H1 (cell line): Measurements from ENCODE around the gene HNF4A. TPM values are rescaled to one million over a fixed set of nuclear protein-coding genes. Genes with fewer than 3 reads are reported as not detected.

Experiments used
- CTCF ChIA-PET: fragments of 300-600 bp; sonication (Branson Sonifier 250); formaldehyde crosslinking; loops from one replicate; lab custom pipeline; 2021; ENCODE audit not compliant: partially characterized antibody; lab: Charles Lee
- POLR2A ChIA-PET: fragments of 300-600 bp; sonication (Branson Sonifier 250); formaldehyde crosslinking; loops from one replicate; lab custom pipeline; 2021; ENCODE audit warnings: inconsistent platforms; ENCODE audit not compliant: partially characterized antibody; lab: Charles Lee
- DNase-seq, 2 experiments: peaks; one replicate each; pipeline versions ENCODE4 v3.0.0 to v3.0.0-alpha.2; 2010 to 2022; ENCODE audit warnings: low spot score in 2 of 2, low read depth in 1 of 2, mixed read lengths in 1 of 2
- FAIRE-seq: peaks from 2 replicates; lab custom pipeline; 2011; peaks lifted over from hg19 to GRCh38; lab: Jason Lieb, UNC
- H2AFZ ChIP-seq: 2 replicates; pipeline ENCODE4 v1.8.1; 2012; ENCODE audit warnings: low read length, inconsistent platforms
- H2AK5ac ChIP-seq: 2 replicates; pipeline ENCODE4 v1.6.1; 2013; ENCODE audit warnings: low read depth, low read length
- H2BK120ac ChIP-seq: replicated peaks from 2 replicates; pipeline ENCODE3; 2013; ENCODE audit warnings: low read depth, low read length, inconsistent platforms
- H2BK12ac ChIP-seq: 2 replicates; pipeline ENCODE4 v1.6.1; 2013; ENCODE audit warnings: low read depth, low read length
- H2BK15ac ChIP-seq: 2 replicates; pipeline ENCODE4 v1.6.1; 2013; ENCODE audit warnings: low read length
- H2BK20ac ChIP-seq: 2 replicates; pipeline ENCODE4 v1.6.1; 2013; ENCODE audit warnings: low read length
- H2BK5ac ChIP-seq: 2 replicates; pipeline ENCODE4 v1.6.1; 2013; ENCODE audit warnings: low read depth, low read length
- H3K14ac ChIP-seq: 2 replicates; pipeline ENCODE4 v1.6.1; 2013; ENCODE audit warnings: inconsistent platforms; ENCODE audit not compliant: insufficient read length
- H3K18ac ChIP-seq: 2 replicates; pipeline ENCODE4 v1.6.1; 2013; ENCODE audit warnings: low read length; ENCODE audit errors: extremely low read depth
- H3K23ac ChIP-seq: 2 replicates; pipeline ENCODE4 v1.6.1; 2013; ENCODE audit warnings: inconsistent platforms; ENCODE audit not compliant: insufficient read length
- H3K23me2 ChIP-seq: 2 replicates; pipeline ENCODE4 v1.6.1; 2013; ENCODE audit warnings: low read depth, low read length
- H3K27ac ChIP-seq: 2 replicates; pipeline ENCODE4 v1.6.1; 2011; ENCODE audit warnings: low read depth, low read length, inconsistent platforms
- H3K27me3 ChIP-seq, 4 experiments: replicated peaks in 1 of 4; 1 replicate in 1 of 4; 2 replicates in 3 of 4; pipeline versions ENCODE4 v1.6.1 to v1.8.1; 2011 to 2013; ENCODE audit warnings: low read length in 3 of 4, mild to moderate bottlenecking in 3 of 4, inconsistent platforms in 2 of 4, mixed read lengths in 2 of 4, moderate library complexity in 1 of 4; ENCODE audit not compliant: control insufficient read depth in 3 of 4, insufficient read depth in 3 of 4; ENCODE audit errors: extremely low read depth in 1 of 4
- H3K36me3 ChIP-seq, 4 experiments: 2 replicates each; pipeline versions ENCODE4 v1.6.1 to v1.8.1; 2011 to 2013; ENCODE audit warnings: mild to moderate bottlenecking in 4 of 4, low read length in 3 of 4, moderate library complexity in 2 of 4, control low read depth in 1 of 4, inconsistent platforms in 1 of 4; ENCODE audit not compliant: insufficient read depth in 4 of 4, control insufficient read depth in 2 of 4
- H3K4ac ChIP-seq: replicated peaks from 2 replicates; pipeline ENCODE3; 2013; ENCODE audit warnings: low read length, low read depth, mixed read lengths, inconsistent platforms; ENCODE audit not compliant: insufficient read length
- H3K4me1 ChIP-seq, 4 experiments: replicated peaks in 1 of 4; 1 replicate in 1 of 4; 2 replicates in 3 of 4; pipeline versions ENCODE4 v1.6.1 to v1.8.1; 2011 to 2013; ENCODE audit warnings: low read length in 3 of 4, inconsistent platforms in 2 of 4, mixed read lengths in 1 of 4; ENCODE audit not compliant: insufficient read depth in 4 of 4, control insufficient read depth in 3 of 4
- H3K4me2 ChIP-seq, 2 experiments: 2 replicates each; pipeline versions ENCODE4 v1.6.1 to v1.8.1; 2011 to 2013; ENCODE audit warnings: low read depth in 2 of 2, low read length in 2 of 2, control low read depth in 1 of 2, inconsistent platforms in 1 of 2, mild to moderate bottlenecking in 1 of 2; ENCODE audit not compliant: insufficient read depth in 1 of 2
- H3K4me3 ChIP-seq, 4 experiments: fragments of 200-600, 300-600 bp in 1 of 4; sonication (generic), shearing (Covaris generic), sonication (Bioruptor Twin) in 1 of 4; 2 replicates each; pipeline versions ENCODE4 v1.5.1 to v1.8.1; 2011 to 2016; ENCODE audit warnings: low read length in 4 of 4, low read depth in 3 of 4, control low read depth in 2 of 4, inconsistent platforms in 2 of 4, mild to moderate bottlenecking in 2 of 4, mixed read lengths in 1 of 4, moderate library complexity in 1 of 4; ENCODE audit not compliant: insufficient read depth in 2 of 4; ENCODE audit errors: extremely low read depth in 1 of 4
- H3K56ac ChIP-seq: replicated peaks from 2 replicates; pipeline ENCODE3; 2013; ENCODE audit warnings: low read depth, mild to moderate bottlenecking, mixed read lengths, low read length, inconsistent platforms; ENCODE audit not compliant: insufficient read length
- H3K79me1 ChIP-seq: 2 replicates; pipeline ENCODE4 v1.6.1; 2013; ENCODE audit warnings: low read depth, low read length, control low read depth
- H3K79me2 ChIP-seq, 2 experiments: 2 replicates each; pipeline versions ENCODE4 v1.6.1 to v1.8.1; 2012 to 2013; ENCODE audit warnings: low read length in 2 of 2, mild to moderate bottlenecking in 2 of 2, inconsistent platforms in 1 of 2; ENCODE audit not compliant: insufficient read depth in 2 of 2, control insufficient read depth in 1 of 2
- H3K9ac ChIP-seq, 4 experiments: replicated peaks in 1 of 4; 1 replicate in 1 of 4; 2 replicates in 3 of 4; pipeline versions ENCODE4 v1.6.1 to v1.8.1; 2011 to 2013; ENCODE audit warnings: low read depth in 3 of 4, low read length in 3 of 4, control low read depth in 2 of 4, mild to moderate bottlenecking in 2 of 4, moderate library complexity in 2 of 4, inconsistent platforms in 1 of 4; ENCODE audit errors: extremely low read depth in 1 of 4
- H3K9me3 ChIP-seq, 2 experiments: 2 replicates each; pipeline versions ENCODE4 v1.6.1 to v1.8.1; 2012 to 2013; ENCODE audit warnings: mild to moderate bottlenecking in 2 of 2, moderate library complexity in 2 of 2, control low read depth in 1 of 2, inconsistent platforms in 1 of 2, low read depth in 1 of 2, low read length in 1 of 2, mixed read lengths in 1 of 2; ENCODE audit not compliant: insufficient read depth in 2 of 2
- H4K20me1 ChIP-seq, 2 experiments: replicated peaks in 1 of 2; 2 replicates each; pipeline versions ENCODE3 to v1.8.1; 2011 to 2013; ENCODE audit warnings: inconsistent platforms in 2 of 2, low read length in 2 of 2, mild to moderate bottlenecking in 1 of 2; ENCODE audit not compliant: insufficient read depth in 2 of 2, control insufficient read depth in 1 of 2
- H4K5ac ChIP-seq: 2 replicates; pipeline ENCODE4 v1.6.1; 2013; ENCODE audit warnings: low read length, low read depth, mixed read lengths, inconsistent platforms; ENCODE audit not compliant: insufficient read length
- H4K8ac ChIP-seq: 2 replicates; pipeline ENCODE4 v1.8.0; 2013; ENCODE audit warnings: mild to moderate bottlenecking, moderate library complexity, low read length, inconsistent platforms; ENCODE audit not compliant: insufficient read depth; ENCODE audit errors: extremely low read depth
- H4K91ac ChIP-seq: replicated peaks from 2 replicates; pipeline ENCODE3; 2013; ENCODE audit warnings: low read length, mixed read lengths, inconsistent platforms; ENCODE audit not compliant: insufficient read length
- BRCA1 ChIP-seq: IDR thresholded peaks from 2 replicates; pipeline ENCODE4 v1.6.1; 2012; ENCODE audit warnings: low read depth, low read length, improper control_type of control experiment
- CBX8 ChIP-seq: fragments of 300-800, 300-1000 bp; sonication (generic); IDR thresholded peaks from 2 replicates; pipeline ENCODE4 v1.7.1; 2016; ENCODE audit warnings: low read depth, low read length, borderline replicate concordance
- EZH2 ChIP-seq: fragments of 200-600 bp; sonication (generic); IDR thresholded peaks from 2 replicates; pipeline ENCODE4 v1.7.1; 2012; ENCODE audit warnings: low read depth, mild to moderate bottlenecking, moderate library complexity, low read length, inconsistent platforms; ENCODE audit not compliant: severe bottlenecking
- KDM1A ChIP-seq: fragments of 200-600, 300-600 bp; sonication (generic); IDR thresholded peaks from 2 replicates; pipeline ENCODE4 v1.7.1; 2016; ENCODE audit warnings: mild to moderate bottlenecking, low read length, borderline replicate concordance
- POLR2A ChIP-seq, 2 experiments: IDR thresholded peaks; 1 replicate in 1 of 2; 2 replicates in 1 of 2; pipeline ENCODE4 v1.6.1; 2011; ENCODE audit warnings: low read depth in 2 of 2, low read length in 2 of 2, mild to moderate bottlenecking in 2 of 2; ENCODE audit errors: control extremely low read depth in 1 of 2
- SIX5 ChIP-seq: IDR thresholded peaks from 2 replicates; pipeline ENCODE4 v1.6.1; 2011; ENCODE audit warnings: mild to moderate bottlenecking, low read depth, low read length
- SP1 ChIP-seq: IDR thresholded peaks from 2 replicates; pipeline ENCODE4 v1.6.1; 2011; ENCODE audit warnings: low read depth, low read length
- SP2 ChIP-seq: IDR thresholded peaks from 2 replicates; pipeline ENCODE4 v1.6.1; 2012; ENCODE audit warnings: mild to moderate bottlenecking, low read length, inconsistent platforms
- SP4 ChIP-seq: IDR thresholded peaks from 2 replicates; pipeline ENCODE4 v1.6.1; 2012; ENCODE audit warnings: low read length, inconsistent platforms
- TBP ChIP-seq: IDR thresholded peaks from 2 replicates; pipeline ENCODE4 v1.6.1; 2011; ENCODE audit warnings: low read depth, low read length, improper control_type of control experiment
- USF2 ChIP-seq: IDR thresholded peaks from 2 replicates; pipeline ENCODE4 v1.6.1; 2011; ENCODE audit warnings: low read length, improper control_type of control experiment
- ZNF274 ChIP-seq: IDR thresholded peaks from 2 replicates; pipeline ENCODE4 v1.7.0; 2012; ENCODE audit warnings: low read length, borderline replicate concordance; ENCODE audit errors: extremely low read depth
- WGBS, 2 experiments: shearing (Covaris generic) in 1 of 2; methylation state at CpG; one replicate each; pipeline versions ENCODE4 v1.1.6 to v1.1.7; 2013 to 2015; ENCODE audit warnings: low lambda C conversion rate in 2 of 2, mixed read lengths in 2 of 2, inconsistent platforms in 1 of 2, low coverage in 1 of 2, missing lambda C conversion rate in 1 of 2; ENCODE audit not compliant: insufficient replicate concordance in 2 of 2, insufficient coverage in 1 of 2, insufficient read length in 1 of 2; ENCODE audit errors: extremely low coverage in 1 of 2, missing lambda C conversion rate in 1 of 2; 5-methylcytosine and 5-hydroxymethylcytosine counted together
- polyA plus RNA-seq, 7 experiments: library from polyadenylated mRNA; depleted of rRNA in 3 of 7; stranded (reverse) in 5 of 7; unstranded in 2 of 7; fragments of >200 nt in 5 of 7; fragments of 200-250 nt in 2 of 7; gene quantifications; 1 replicate in 5 of 7; 2 replicates in 1 of 7; 4 replicates in 1 of 7; pipeline versions ENCODE4 v1.2.1 to v1.2.3, GENCODE V29; 2011 to 2013; ENCODE audit warnings: missing spikeins in 2 of 7, mixed read lengths in 2 of 7
- total RNA-seq: library from RNA; stranded (reverse); fragmentation: NEBNext Ultra II Directional; extraction: Animal tissue kit (Norgen Biotek cat#: 25700); gene quantifications from 2 replicates; pipeline ENCODE4 v1.2.1, GENCODE V29; 2021

HNF4A gene
- total and polyA plus RNA-seq, 2 of the 8 experiments (the other 6 are each of a cell fraction or from before 2014, with no cell fraction given), result 0.03 TPM; not detected in 1

- ChIA-PET POLR2A (no interaction called here), CTCF (interaction anchor here (0.9 kb wide), 1 partner anchor 37 kb away, joined by 3 read pairs; no protein-coding TSS in a partner anchor)
- no peak overlapping the region for H2BK12ac ChIP-seq
- no peaks in the 10 kb centered on the region for H3K36me3 ChIP-seq
- no peak overlapping the region for H3K4ac ChIP-seq
- no peaks in the 10 kb centered on the region for H3K79me1 ChIP-seq
- no peak overlapping the region for H3K9ac ChIP-seq
- no peaks in the 10 kb centered on the region for H4K20me1 ChIP-seq
- no peak overlapping the region for H3K23ac ChIP-seq
- H3K18ac ChIP-seq, result no peak overlapping the region
- no peaks in the 10 kb centered on the region for H3K9me3 ChIP-seq
- H4K8ac ChIP-seq, result peak overlapping the region; percentile 60; the same call in 1 of the 2 replicates
- H2BK15ac ChIP-seq, result no peak overlapping the region
- H3K4me3 ChIP-seq, result no peak overlapping the region
- no peaks in the 10 kb centered on the region for H3K79me2 ChIP-seq
- no peak overlapping the region for H2AK5ac ChIP-seq
- H3K56ac ChIP-seq, result no peak overlapping the region
- H3K14ac ChIP-seq, result no peak overlapping the region
- no peak overlapping the region for H2BK120ac ChIP-seq
- H3K27ac ChIP-seq, result no peak overlapping the region
- peaks cover 2% of the 10 kb centered on the region; the same call in 1 of the 2 replicates for H3K23me2 ChIP-seq
- no peak overlapping the region for H2BK20ac ChIP-seq
- 0 out of 7 replicates have a peak, but pooled peaks cover 0 to 2% (median 0%) of the 10 kb centered on the region in 4 experiments for H3K4me1 ChIP-seq
- no peak overlapping the region for H4K91ac ChIP-seq
- H2BK5ac ChIP-seq, result no peak overlapping the region
- DNase-seq (no peak), FAIRE-seq (no peak)
- H3K4me2 ChIP-seq, result no peak overlapping the region
- 0 out of 7 replicates have a peak, but pooled peaks cover 0 to 4% (median 0%) of the 10 kb centered on the region in 4 experiments for H3K27me3 ChIP-seq
- no peak overlapping the region for H2AFZ ChIP-seq
- no peak overlapping the region for H4K5ac ChIP-seq
- 93% methylated on average over 14 of the region's 14 CpGs; no CpG with 5 or more reads in 1 of the 2 experiments for WGBS, 2 experiments
- TF ChIP-seq CBX8 (no peak), SP4 (no peak), SP2 (no peak), POLR2A (IDR thresholded peaks at IDR 0.05; ENCODE audit: control extremely low read depth in 1 of 2, low read depth in 2 of 2, low read length in 2 of 2) (no peak), EZH2 (no peak), SP1 (no peak), SIX5 (no peak), TBP (no peak), BRCA1 (no peak), USF2 (no peak), ZNF274 (no peak), KDM1A (no peak)
Measured at GRCh38 chr20:44424039-44424495, 68.6 kb downstream of the HNF4A start.
